ENCODE measurements around the gene DIAPH2. TPM values are rescaled to one million over a fixed set of nuclear protein-coding genes. Genes with fewer than 3 reads are reported as not detected.
"Not testable (repeated sequence)": the region's sequence is repeated elsewhere in the genome, so short reads cannot be mapped to it uniquely, and the experiment has no call there.

The DIAPH2 gene
- total RNA-seq, 1 experiment from 2014 or later, result 10.4 TPM

GRCh38 chrX:97405031-97405660 lies 720.5 kb downstream of the DIAPH2 start:
- ChIA-PET CTCF (no interaction called here), POLR2A (ENCODE audit: low non-redundant PET) (no interaction called here)
- no peaks in the 10 kb centered on the region for H3K36me3 ChIP-seq (ENCODE audit: insufficient read depth, low read length, poor library complexity, severe bottlenecking)
- no peak for DNase-seq (ENCODE audit: low spot score)
- no peaks in the 10 kb centered on the region for H3K4me1 ChIP-seq (ENCODE audit: insufficient read depth, low read length, poor library complexity, severe bottlenecking)
- no peaks in the 10 kb centered on the region for H3K27me3 ChIP-seq (replicated peaks; ENCODE audit: insufficient read depth, low read depth, low read length, poor library complexity)
- H3K4me3 ChIP-seq (ENCODE audit: low read depth, low read length, poor library complexity, severe bottlenecking), result no peak overlapping the region
- TF ChIP-seq CTCF (conservative IDR thresholded peaks at IDR 0.05; ENCODE audit: low read depth, low read length), result no peak
- no peak for TF ChIP-seq EZH2 (IDR thresholded peaks at IDR 0.05; ENCODE audit: borderline replicate concordance, low read depth, low read length, poor library complexity, severe bottlenecking)
- intact Hi-C loops (cut with micrococcal nuclease; ENCODE audit: unreplicated experiment), result no loop called here
- H3K9me3 ChIP-seq (ENCODE audit: low read depth, low read length, poor library complexity, severe bottlenecking), result peaks cover 7% of the 10 kb centered on the region
- BruUV-seq (replicated peaks), result no TSS peak
- H3K27ac ChIP-seq (ENCODE audit: low read depth, low read length, poor library complexity, severe bottlenecking), result no peak overlapping the region

DNA sequence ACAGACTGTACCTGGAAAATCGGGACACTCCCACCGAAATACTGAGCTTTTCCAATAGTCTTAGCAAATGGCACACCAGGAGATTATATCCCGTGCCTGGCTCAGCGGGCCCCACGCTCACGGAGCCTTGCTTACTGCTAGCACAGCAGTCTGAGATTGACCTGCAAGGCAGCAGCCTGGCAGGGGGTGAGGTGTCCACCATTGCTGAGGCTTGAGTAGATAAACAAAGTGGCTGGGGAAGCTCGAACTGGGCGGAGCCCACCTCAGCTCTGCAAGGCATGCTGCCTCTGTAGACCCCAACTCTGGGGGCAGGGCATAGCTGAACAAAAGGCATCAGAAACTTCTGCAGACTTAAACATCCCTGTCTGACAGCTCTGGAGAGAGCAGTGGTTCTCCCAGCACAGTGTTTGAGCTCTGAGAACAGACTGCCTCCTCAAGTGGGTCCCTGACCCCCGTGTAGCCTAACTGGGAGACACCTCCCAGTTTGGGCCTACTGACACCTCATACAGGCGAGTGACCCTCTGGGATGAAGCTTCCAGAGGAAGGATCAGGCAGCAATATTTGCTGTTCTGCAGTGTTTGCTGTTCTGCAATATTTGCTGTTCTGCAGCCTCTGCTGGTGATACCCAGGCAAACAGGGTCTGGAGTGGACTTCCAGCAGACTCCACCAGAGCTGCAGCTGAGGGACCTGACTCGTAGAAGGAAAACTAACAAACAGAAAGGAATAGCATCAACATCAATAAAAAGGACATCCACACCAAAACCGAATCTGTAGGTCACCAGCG lies 725.2 kb downstream of the DIAPH2 start:
- H3K9me3 ChIP-seq (ENCODE audit: low read depth, low read length, poor library complexity, severe bottlenecking); H3K4me3 ChIP-seq (ENCODE audit: low read depth, low read length, poor library complexity, severe bottlenecking); H3K4me1 ChIP-seq (ENCODE audit: insufficient read depth, low read length, poor library complexity, severe bottlenecking); CTCF ChIA-PET; H3K27ac ChIP-seq (ENCODE audit: low read depth, low read length, poor library complexity, severe bottlenecking); DNase-seq (ENCODE audit: low spot score); intact Hi-C loops (cut with micrococcal nuclease; ENCODE audit: unreplicated experiment); POLR2A ChIA-PET (ENCODE audit: low non-redundant PET); H3K36me3 ChIP-seq (ENCODE audit: insufficient read depth, low read length, poor library complexity, severe bottlenecking); H3K27me3 ChIP-seq (replicated peaks; ENCODE audit: insufficient read depth, low read depth, low read length, poor library complexity); BruUV-seq (replicated peaks): not testable (repeated sequence)

- Histone ChIP-seq H3K27me3 (replicated peaks; ENCODE audit: insufficient read depth, low read depth, low read length, poor library complexity) (no peaks in the 10 kb centered on the region), H3K4me1 (ENCODE audit: insufficient read depth, low read length, poor library complexity, severe bottlenecking) (no peaks in the 10 kb centered on the region), H3K9me3 (ENCODE audit: low read depth, low read length, poor library complexity, severe bottlenecking) (no peaks in the 10 kb centered on the region), H3K4me3 (ENCODE audit: low read depth, low read length, poor library complexity, severe bottlenecking) (no peak overlapping the region), H3K27ac (ENCODE audit: low read depth, low read length, poor library complexity, severe bottlenecking) (no peak overlapping the region), H3K36me3 (ENCODE audit: insufficient read depth, low read length, poor library complexity, severe bottlenecking) (no peaks in the 10 kb centered on the region)
- TF ChIP-seq CTCF (conservative IDR thresholded peaks at IDR 0.05; ENCODE audit: low read depth, low read length) (no peak), EZH2 (IDR thresholded peaks at IDR 0.05; ENCODE audit: borderline replicate concordance, low read depth, low read length, poor library complexity, severe bottlenecking) (no peak)
- intact Hi-C loops (cut with micrococcal nuclease; ENCODE audit: unreplicated experiment), result no loop called here
- ChIA-PET CTCF (no interaction called here), POLR2A (ENCODE audit: low non-redundant PET) (no interaction called here)
- no TSS peak for BruUV-seq (replicated peaks)
- no peak for DNase-seq (ENCODE audit: low spot score)
Measured at GRCh38 chrX:97416461-97416860, 731.8 kb downstream of the DIAPH2 start.
